ENCODE results near the gene RNF14. TPM values are rescaled to one million over a fixed set of nuclear protein-coding genes. Genes with fewer than 3 reads are reported as not detected.

Gene RNF14
- total RNA-seq, 1 experiment from 2014 or later, result 50.5 TPM

DNA sequence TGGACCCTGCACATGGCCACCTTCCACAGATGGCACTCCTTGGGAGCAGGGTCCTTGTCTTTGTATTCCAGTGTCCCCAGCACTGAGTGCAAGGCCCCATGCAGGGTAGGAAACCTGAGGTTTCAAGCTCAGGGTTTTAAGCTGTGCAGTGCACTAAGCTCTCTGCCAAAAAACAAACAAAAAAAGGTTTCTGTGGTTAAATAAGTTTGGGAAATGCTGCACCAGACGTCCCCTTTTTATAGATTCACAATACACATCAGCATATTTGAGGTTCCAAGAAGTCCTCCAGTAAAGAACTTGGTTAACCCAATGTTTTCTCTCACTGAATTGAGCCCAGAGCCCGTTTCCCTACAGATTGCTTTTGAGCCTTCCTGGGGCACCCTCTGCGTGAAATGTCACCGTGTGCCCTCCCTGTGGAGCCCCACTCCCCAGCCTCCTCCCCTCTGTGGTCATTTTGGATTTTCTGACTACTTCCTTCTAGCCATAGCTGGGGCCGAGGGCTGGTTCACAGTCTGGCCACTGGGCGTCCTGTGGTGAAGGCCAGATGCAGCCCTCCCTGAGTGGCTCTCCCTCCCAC lies 28.1 kb upstream of the RNF14 start:
- peaks cover 12% of the 10 kb centered on the region for H3K36me3 ChIP-seq
- H3K4me1 ChIP-seq, result no peaks in the 10 kb centered on the region
- DNase-seq, result no peak
- no peak overlapping the region for H3K4me3 ChIP-seq
- H3K27me3 ChIP-seq, result no peaks in the 10 kb centered on the region
- no peaks in the 10 kb centered on the region for H3K9me3 ChIP-seq (replicated peaks)
- H3K27ac ChIP-seq, result no peak overlapping the region

DNA sequence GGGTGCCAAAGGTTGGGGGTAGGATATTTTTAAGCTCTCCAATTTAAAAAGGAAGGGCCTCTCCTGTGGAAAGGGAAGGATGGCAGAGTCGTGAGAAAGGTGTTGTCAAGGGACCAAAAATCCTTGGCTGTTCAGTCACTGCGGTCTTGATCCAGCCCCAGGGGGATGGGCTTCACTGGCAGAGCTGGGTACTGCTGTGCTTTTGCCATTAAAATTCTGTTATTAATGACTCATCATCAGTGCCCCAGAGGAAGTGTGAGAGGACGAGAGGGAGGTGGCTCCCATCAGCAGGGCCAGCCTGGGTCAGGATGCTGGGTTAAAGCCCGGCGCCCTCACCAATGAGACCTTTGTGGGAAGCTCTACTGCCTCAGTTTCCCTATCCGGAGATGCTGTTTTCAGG lies 27.6 kb upstream of the RNF14 start:
- H3K27ac ChIP-seq, result no peak overlapping the region
- no peak overlapping the region for H3K4me3 ChIP-seq
- no peaks in the 10 kb centered on the region for H3K9me3 ChIP-seq (replicated peaks)
- H3K36me3 ChIP-seq, result peaks cover 12% of the 10 kb centered on the region
- DNase-seq, result no peak
- H3K27me3 ChIP-seq, result no peaks in the 10 kb centered on the region
- no peaks in the 10 kb centered on the region for H3K4me1 ChIP-seq

DNA sequence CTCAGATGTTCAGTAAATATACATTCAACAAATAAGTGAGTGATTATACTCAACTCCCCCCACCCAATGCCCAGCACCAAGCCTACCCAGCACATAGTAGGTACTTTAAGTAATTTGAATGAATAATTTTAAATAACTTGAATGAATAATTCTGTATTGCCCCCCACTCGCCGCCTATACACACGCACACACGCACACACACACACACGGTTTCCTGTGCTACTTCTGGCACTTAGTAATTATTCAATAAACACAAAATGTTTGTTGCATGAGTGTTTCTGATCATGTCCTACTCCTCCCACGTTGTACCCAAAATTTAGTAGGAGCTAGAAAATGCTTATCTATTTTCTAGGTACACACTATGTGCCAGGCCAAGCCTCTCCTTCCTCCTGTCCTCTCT lies 27.1 kb upstream of the RNF14 start:
- no peak for DNase-seq
- H3K4me3 ChIP-seq, result no peak overlapping the region
- no peaks in the 10 kb centered on the region for H3K27me3 ChIP-seq
- H3K36me3 ChIP-seq, result peaks cover 11% of the 10 kb centered on the region
- no peak overlapping the region for H3K27ac ChIP-seq
- no peaks in the 10 kb centered on the region for H3K4me1 ChIP-seq
- H3K9me3 ChIP-seq (replicated peaks), result no peaks in the 10 kb centered on the region

DNA sequence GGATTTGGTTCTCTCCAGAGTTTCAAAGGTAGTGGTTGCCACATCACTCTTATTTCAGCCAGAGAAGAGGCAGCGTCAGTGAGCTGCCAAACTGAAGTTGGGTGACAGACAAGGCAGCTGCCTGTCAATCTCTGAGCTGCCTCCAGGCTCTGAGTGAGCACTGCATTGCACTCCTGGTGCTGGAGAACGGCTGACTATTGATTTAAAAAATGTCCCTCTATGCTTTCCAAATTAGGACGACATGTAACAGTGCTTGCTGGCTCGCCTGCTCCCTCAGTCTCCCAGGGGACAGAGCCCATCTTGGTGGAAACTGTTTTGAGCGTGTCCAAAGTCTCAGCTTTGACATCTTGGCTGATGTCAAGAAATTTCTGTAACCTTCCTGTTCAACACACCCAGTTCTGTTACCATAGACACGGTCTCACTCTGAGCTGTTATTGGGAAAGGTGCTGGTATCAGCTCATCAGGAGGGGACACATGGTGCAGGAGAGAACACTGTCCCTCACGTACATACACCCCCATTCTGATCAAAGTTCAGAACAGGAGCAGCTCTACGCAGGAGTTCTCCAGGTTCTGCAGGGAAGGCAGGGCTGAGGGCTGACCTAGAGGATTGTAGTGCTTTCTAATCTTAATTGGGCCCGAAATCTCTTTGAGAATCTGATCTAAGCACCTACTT lies 26.6 kb upstream of the RNF14 start:
- no peak for DNase-seq
- peaks cover 4% of the 10 kb centered on the region for H3K4me1 ChIP-seq
- H3K9me3 ChIP-seq (replicated peaks), result no peaks in the 10 kb centered on the region
- peaks cover 7% of the 10 kb centered on the region for H3K36me3 ChIP-seq
- no peak overlapping the region for H3K27ac ChIP-seq
- no peak overlapping the region for H3K4me3 ChIP-seq
- H3K27me3 ChIP-seq, result no peaks in the 10 kb centered on the region

DNA sequence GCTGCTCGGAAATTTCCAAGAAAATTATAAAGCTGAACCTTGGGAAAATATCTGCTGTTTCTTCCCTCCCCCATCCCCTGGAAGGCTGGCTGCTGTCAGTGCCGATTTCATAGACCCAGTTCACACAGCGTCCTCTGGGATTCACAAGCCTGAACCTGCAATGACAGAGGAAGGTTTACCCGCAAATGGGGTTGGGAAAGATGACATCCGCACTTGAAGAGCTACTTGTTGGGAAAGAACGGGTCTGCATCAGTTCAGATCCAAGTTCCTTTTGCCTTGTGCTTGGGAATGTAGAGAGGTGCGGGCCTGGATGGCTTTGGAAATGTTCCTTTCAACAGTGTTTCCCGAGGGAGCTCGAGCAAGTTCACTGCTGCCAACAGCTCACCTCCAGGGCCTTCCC lies 24.8 kb upstream of the RNF14 start:
- no peaks in the 10 kb centered on the region for H3K9me3 ChIP-seq (replicated peaks)
- H3K4me1 ChIP-seq, result peaks cover 9% of the 10 kb centered on the region
- no peak for DNase-seq
- H3K27ac ChIP-seq, result no peak overlapping the region
- no peaks in the 10 kb centered on the region for H3K36me3 ChIP-seq
- no peak overlapping the region for H3K4me3 ChIP-seq
- H3K27me3 ChIP-seq, result no peaks in the 10 kb centered on the region

DNA sequence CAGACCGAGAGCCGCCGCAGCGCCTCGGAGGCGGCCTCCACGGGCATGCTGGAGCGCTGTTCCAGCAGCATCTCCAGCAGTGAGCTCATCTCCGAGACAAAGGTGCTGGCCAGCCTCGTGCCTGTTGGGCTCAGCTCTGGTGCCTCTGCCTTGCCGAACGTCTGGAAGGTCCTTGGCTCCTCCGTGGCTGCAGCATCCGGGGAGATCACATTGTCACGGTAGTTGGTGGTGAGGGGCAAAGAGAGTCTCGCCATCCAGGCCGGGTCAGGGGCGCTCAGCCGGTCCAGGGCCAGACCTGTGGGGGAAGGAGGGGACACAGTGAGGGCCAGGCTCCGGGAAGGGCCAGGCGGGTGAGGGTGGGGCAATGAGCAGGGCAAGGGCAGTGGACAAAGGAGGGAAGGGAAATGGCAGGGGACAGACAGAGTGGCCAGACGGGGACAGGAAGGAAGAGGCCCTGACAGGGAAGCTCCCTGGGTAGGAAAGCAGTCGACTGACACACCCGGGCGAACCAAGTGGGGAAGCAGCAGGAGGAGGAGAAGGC lies 23.3 kb upstream of the RNF14 start:
- DNase-seq, result no peak
- H3K27me3 ChIP-seq, result no peaks in the 10 kb centered on the region
- H3K27ac ChIP-seq, result no peak overlapping the region
- no peak overlapping the region for H3K4me3 ChIP-seq
- H3K4me1 ChIP-seq, result peaks cover 9% of the 10 kb centered on the region
- no peaks in the 10 kb centered on the region for H3K9me3 ChIP-seq (replicated peaks)
- no peaks in the 10 kb centered on the region for H3K36me3 ChIP-seq

DNA sequence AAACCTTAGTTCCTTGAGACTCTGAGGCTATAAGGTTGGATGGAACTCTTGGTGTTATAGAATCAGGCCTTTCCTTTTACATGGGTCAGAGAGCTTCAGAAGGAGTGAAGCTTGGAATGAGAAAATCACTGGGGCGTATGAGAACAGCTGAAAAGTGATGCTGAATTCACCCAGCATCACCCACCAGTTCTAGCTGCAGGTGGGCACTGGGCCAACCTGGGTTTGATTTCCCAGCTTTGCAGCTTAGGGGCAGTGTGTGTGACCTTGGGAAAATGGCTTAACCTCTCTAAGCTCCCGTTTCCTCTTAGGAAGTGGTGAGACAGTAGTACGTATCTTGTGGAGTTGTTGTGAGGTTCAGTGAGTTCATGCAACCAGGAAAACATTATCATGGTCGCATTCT lies 21.6 kb upstream of the RNF14 start:
- peak in 1 of 2 experiments; percentile 65 for DNase-seq
- Histone ChIP-seq H3K36me3 (no peaks in the 10 kb centered on the region), H3K9me3 (replicated peaks) (no peaks in the 10 kb centered on the region), H3K4me3 (no peak overlapping the region), H3K27me3 (no peaks in the 10 kb centered on the region), H3K27ac (no peak overlapping the region), H3K4me1 (peaks cover 21% of the 10 kb centered on the region)

DNA sequence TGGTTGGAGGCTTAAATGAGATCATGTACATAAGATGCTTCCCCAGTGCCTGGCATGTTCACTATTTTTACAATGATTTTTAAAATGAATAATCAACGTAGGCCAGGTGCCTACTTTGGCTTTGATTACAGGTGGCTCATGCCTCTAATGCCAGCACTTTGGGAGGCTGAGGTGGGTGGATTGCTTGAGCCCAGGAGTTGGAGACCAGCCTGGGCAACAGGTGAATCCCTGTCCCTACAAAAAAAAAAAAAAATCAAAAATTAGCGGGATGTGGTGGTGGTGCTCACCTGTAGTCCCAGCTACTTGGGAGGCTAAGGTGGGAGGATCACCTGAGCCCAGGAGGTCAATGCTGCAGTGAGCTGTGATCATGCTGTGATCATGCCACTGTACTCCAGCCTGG lies 20.1 kb upstream of the RNF14 start:
- H3K4me3 ChIP-seq, result no peak overlapping the region
- no peak overlapping the region for H3K27ac ChIP-seq
- peaks cover 32% of the 10 kb centered on the region for H3K4me1 ChIP-seq
- DNase-seq, result no peak
- no peaks in the 10 kb centered on the region for H3K36me3 ChIP-seq
- H3K9me3 ChIP-seq (replicated peaks), result no peaks in the 10 kb centered on the region
- H3K27me3 ChIP-seq, result no peaks in the 10 kb centered on the region

DNA sequence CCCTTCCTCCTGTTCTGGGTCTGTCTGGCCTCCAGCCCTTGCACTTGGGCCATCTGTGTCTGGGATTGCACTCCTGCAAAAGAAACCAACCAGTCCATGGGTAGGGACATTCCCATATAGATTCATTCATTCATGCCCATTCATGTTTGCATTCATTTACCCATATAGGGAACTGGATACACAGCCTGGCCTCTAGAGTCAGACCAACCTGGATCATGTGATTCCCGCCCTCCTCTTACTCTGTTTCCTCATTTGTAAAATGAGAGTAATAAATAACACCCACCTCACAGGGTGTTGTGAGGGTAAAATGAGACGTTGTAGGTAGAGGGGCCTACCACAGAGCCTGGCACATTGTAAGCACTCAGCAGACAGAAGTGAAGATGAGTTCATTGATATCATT lies 19.4 kb upstream of the RNF14 start:
- H3K9me3 ChIP-seq (replicated peaks), result no peaks in the 10 kb centered on the region
- H3K4me1 ChIP-seq, result peaks cover 32% of the 10 kb centered on the region
- H3K27ac ChIP-seq, result no peak overlapping the region
- no peaks in the 10 kb centered on the region for H3K36me3 ChIP-seq
- H3K4me3 ChIP-seq, result no peak overlapping the region
- no peak for DNase-seq
- H3K27me3 ChIP-seq, result no peaks in the 10 kb centered on the region

DNA sequence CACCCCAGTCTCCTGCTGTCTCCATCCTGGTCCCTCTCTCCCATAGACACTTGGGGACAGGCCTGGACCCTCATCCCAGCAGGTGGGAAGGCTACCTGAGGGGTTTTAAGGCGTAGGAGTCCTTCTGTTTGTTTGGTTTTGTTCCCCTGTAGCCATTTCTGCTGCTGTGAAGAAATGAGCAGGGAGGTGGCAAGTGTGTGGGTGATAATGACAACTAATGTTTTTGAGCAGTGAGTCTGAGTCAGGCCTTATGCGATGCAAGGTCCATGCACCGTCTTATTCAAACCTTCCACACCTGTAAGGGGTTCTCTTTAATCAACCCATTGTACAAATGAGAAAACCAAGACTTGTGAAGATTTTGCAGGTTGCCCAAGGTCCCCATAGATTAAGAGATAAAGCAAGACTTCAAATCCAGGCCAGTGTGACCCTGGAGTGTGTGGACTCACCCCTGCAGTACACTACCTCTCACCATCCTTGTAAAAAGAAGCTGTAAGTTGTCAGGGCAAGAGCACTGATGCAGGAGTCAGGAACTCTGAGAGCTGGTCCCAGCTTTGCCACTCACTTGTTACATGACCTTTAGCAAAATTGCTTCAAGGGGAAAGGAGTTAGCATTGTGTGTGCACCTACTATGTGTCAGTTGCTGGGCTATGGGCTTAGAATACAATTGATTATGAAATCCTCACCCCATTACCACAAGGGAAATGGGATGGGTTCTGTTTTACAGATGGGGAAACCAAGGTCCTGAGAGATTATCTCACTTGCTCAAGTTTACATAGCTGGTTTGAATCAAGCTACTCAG lies 18.5 kb upstream of the RNF14 start:
- no peaks in the 10 kb centered on the region for H3K36me3 ChIP-seq
- no peak overlapping the region for H3K4me3 ChIP-seq
- no peak overlapping the region for H3K27ac ChIP-seq
- H3K9me3 ChIP-seq (replicated peaks), result no peaks in the 10 kb centered on the region
- H3K27me3 ChIP-seq, result no peaks in the 10 kb centered on the region
- H3K4me1 ChIP-seq, result peaks cover 32% of the 10 kb centered on the region
- DNase-seq, result no peak

DNA sequence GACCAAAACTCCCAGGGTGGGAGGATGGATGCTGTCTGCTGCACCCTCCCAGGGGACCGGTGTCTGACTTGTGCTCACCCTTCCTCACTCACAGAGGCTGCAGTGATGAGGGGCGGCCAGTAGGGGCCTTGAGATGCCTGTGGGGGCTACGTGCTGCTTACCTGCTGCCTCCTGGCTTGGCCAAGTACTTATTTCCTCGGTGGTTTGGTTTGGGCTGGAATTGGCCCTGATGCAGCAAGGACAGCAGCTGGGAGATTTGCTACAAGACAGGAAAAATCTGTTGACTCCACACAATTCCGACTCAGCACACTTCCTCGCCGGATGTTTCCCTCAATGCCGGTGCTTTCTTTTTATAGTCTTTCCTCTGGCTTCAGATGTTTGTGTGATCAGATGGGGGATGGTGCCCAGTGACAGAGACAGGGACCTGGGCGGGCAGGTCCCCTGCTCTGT lies 17.5 kb upstream of the RNF14 start:
- Histone ChIP-seq H3K4me1 (peaks cover 32% of the 10 kb centered on the region), H3K27ac (no peak overlapping the region), H3K4me3 (no peak overlapping the region), H3K36me3 (no peaks in the 10 kb centered on the region), H3K27me3 (no peaks in the 10 kb centered on the region), H3K9me3 (replicated peaks) (no peaks in the 10 kb centered on the region)
- peak; percentile 39 to 64 for DNase-seq

DNA sequence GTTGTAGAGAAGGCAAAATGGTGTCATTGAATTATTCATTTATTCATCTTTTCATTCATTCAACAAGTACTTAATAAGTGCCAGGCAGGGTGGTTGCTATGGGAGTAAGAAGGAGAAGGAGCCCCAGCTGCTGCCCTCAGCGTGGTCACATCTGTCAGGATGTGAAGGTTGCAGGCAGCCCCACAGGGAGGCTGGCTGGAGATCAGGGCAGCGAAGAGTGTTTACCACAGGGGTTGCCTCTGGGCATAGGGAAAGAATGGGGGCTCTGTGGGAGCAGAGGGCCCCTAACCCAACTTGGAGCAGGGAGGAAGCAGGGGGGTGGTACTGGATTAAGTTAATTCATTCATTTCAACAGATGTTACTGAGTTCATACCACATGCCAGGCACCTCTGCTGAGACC lies 16.9 kb upstream of the RNF14 start:
- Histone ChIP-seq H3K27ac (no peak overlapping the region), H3K9me3 (replicated peaks) (no peaks in the 10 kb centered on the region)

DNA sequence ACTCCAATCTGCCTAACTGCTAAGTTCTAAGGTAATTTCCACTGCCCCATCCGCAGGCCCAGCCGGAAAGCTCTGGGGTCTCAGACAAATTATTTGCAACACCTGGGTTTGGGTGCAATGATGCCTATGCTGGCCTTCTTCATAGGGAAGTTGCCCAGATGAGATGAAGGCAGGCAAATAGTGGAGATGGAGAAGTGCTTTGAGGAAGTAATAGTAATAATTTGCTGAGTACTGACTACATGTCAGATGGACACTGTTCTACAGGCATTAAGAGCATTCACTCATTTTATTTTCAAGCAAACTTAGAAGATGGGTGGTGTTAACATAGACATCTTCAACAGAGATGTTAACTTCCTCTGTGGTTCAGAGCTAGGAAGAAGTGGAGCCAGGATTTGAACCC lies 14.7 kb upstream of the RNF14 start:
- DNase-seq, result no peak
- 0 out of 2 replicates have a peak, but pooled peaks cover 4% of the 10 kb centered on the region for H3K27me3 ChIP-seq
- no peak overlapping the region for H3K4me3 ChIP-seq
- no peak overlapping the region for H3K27ac ChIP-seq
- H3K4me1 ChIP-seq, result peaks cover 31% of the 10 kb centered on the region
- no peaks in the 10 kb centered on the region for H3K36me3 ChIP-seq
- no peaks in the 10 kb centered on the region for H3K9me3 ChIP-seq (replicated peaks)

More for the DNA sequence above, 16.9 kb upstream of the RNF14 start:
- H3K4me3 ChIP-seq, result no peak overlapping the region
- no peaks in the 10 kb centered on the region for H3K36me3 ChIP-seq
- no peaks in the 10 kb centered on the region for H3K27me3 ChIP-seq
- H3K4me1 ChIP-seq, result peaks cover 30% of the 10 kb centered on the region
- peak; percentile 81 to 94 for DNase-seq

DNA sequence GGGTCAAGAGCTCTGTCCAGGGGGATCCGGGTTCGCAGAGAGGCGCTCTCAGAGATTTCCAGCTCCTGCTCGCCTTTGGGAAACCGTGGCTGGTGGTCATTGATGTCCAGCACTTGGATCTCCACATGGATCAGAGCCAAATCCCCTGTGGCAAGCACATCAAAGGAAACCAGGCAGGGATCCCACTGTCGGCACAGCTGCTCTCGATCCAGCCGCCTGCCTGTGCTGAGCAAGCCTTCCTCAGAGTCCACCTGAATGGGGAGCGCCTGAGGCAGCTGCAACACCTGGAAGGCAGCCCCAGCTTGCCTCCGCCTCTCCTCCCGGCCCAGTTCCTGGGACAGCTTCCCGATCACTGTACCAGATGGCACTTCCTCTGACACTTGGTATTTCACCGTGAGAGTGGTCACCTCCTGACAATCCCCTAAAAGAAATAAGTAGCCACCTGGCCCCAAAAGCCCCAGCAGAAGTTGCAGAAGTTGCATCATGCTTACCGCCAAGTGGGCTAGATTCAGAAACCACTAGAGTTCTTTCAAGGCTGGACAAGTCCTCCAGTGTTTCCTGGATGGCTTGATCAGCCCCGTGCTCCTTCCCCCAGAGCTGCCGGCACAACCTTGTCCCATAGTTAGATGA lies 11.4 kb upstream of the RNF14 start:
- Histone ChIP-seq H3K4me3 (no peak overlapping the region), H3K4me1 (peaks cover 22% of the 10 kb centered on the region), H3K9me3 (replicated peaks) (no peaks in the 10 kb centered on the region), H3K27ac (no peak overlapping the region), H3K27me3 (0 out of 2 replicates have a peak, but pooled peaks cover 4% of the 10 kb centered on the region), H3K36me3 (no peaks in the 10 kb centered on the region)
- DNase-seq, result peak in 1 of 2 experiments; percentile 43

DNA sequence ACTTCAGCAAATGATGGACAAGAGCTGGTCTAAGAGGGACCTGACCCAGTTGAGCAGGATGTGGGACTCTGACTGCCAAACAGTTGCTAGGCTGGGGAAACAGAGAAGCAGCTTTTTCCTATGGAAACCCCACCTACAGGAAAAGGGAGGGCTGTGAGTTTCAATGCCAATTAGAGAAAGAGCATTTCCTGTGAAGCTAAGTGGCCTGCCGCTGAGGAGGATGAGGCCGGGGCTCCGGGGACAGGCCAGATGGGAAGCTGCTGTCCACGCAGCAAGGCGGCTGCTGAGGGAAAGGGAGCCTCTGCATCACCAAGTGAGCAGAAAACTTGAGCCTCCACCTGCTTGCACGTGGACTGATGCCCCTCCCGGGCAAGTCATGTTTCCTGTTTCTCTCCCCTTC lies 10.8 kb upstream of the RNF14 start, which contains the start of gene PCDH12:
Gene PCDH12, minus strand, starts transcription at position 90 of the 400 bp plus-strand sequence. CDS start 351 bp downstream, outside the sequence.
- no peak within 1 kb of the TSS for H3K27ac ChIP-seq
- peak in 1 of 2 experiments; percentile 48 for DNase-seq
- no peaks in the 10 kb centered on the region for H3K36me3 ChIP-seq
- peaks cover 16% of the 10 kb centered on the region for H3K4me1 ChIP-seq
- H3K4me3 ChIP-seq, result no peak within 1 kb of the TSS
- no peaks in the 10 kb centered on the region for H3K9me3 ChIP-seq (replicated peaks)
- 0 out of 2 replicates have a peak, but pooled peaks cover 4% of the 10 kb centered on the region for H3K27me3 ChIP-seq

Measured in SJCRH30 (cell line).